Hepatocyte (in vitro differentiated cells): ENCODE data around the gene DEFB128. TPM values are rescaled to one million over a fixed set of nuclear protein-coding genes. Genes with fewer than 3 reads are reported as not detected.

Experiments
- DNase-seq: peaks from one replicate; pipeline ENCODE4 v3.0.0-alpha.2; 2016; ENCODE audit warnings: low spot score
- H2AFZ ChIP-seq: fragments of 200-600 bp; sonication (generic); 2 replicates; pipeline ENCODE4 v1.6.0; 2016; ENCODE audit warnings: antibody characterized with exemption, mild to moderate bottlenecking
- H3K27ac ChIP-seq: fragments of 200-600 bp; sonication (generic); 2 replicates; pipeline ENCODE4 v1.5.1; 2016; ENCODE audit warnings: mild to moderate bottlenecking
- H3K27me3 ChIP-seq: fragments of 200-600 bp; sonication (generic); 2 replicates; pipeline ENCODE4 v1.6.1; 2016
- H3K36me3 ChIP-seq: fragments of 200-600 bp; sonication (generic); replicated peaks from 2 replicates; pipeline ENCODE4 v1.5.1; 2016; ENCODE audit warnings: low read depth; ENCODE audit not compliant: insufficient read depth
- H3K4me1 ChIP-seq: fragments of 200-600 bp; sonication (generic); 2 replicates; pipeline ENCODE4 v1.5.1; 2016; ENCODE audit warnings: mild to moderate bottlenecking, moderate library complexity; ENCODE audit not compliant: insufficient read depth
- H3K4me2 ChIP-seq: fragments of 200-600 bp; sonication (generic); 2 replicates; pipeline ENCODE4 v1.6.0; 2016
- H3K4me3 ChIP-seq: fragments of 200-600 bp; sonication (generic); 2 replicates; pipeline ENCODE4 v1.5.1; 2016; ENCODE audit warnings: mild to moderate bottlenecking
- H3K79me2 ChIP-seq: fragments of 200-600 bp; sonication (generic); 2 replicates; pipeline ENCODE4 v1.6.0; 2017; ENCODE audit warnings: mild to moderate bottlenecking
- H3K9me2 ChIP-seq: fragments of 200-600 bp; sonication (generic); replicated peaks from 2 replicates; pipeline ENCODE4 v1.6.0; 2017; ENCODE audit warnings: mild to moderate bottlenecking; ENCODE audit not compliant: insufficient read depth
- H3K9me3 ChIP-seq: fragments of 200-600 bp; sonication (generic); 2 replicates; pipeline ENCODE4 v1.5.1; 2016; ENCODE audit warnings: low read depth, mild to moderate bottlenecking
- H4K20me1 ChIP-seq: fragments of 200-600 bp; sonication (generic); 2 replicates; pipeline ENCODE4 v1.6.0; 2016; ENCODE audit warnings: mild to moderate bottlenecking; ENCODE audit not compliant: insufficient read depth, poor library complexity, severe bottlenecking
- CTCF ChIP-seq: fragments of 200-600 bp; sonication (generic); IDR thresholded peaks from 2 replicates; pipeline ENCODE4 v1.5.1; 2016; ENCODE audit warnings: antibody characterized with exemption, mild to moderate bottlenecking; ENCODE audit not compliant: poor library complexity
- EZH2 ChIP-seq: fragments of 200-600 bp; sonication (generic); IDR thresholded peaks from 2 replicates; pipeline ENCODE4 v1.6.1; 2016; ENCODE audit warnings: antibody characterized with exemption, mild to moderate bottlenecking, borderline replicate concordance
- EZH2phosphoT487 ChIP-seq: fragments of 200-600 bp; sonication (generic); IDR thresholded peaks from one replicate; pipeline ENCODE4 v1.6.1; 2018; ENCODE audit warnings: antibody characterized with exemption, mild to moderate bottlenecking, low read depth, moderate library complexity; ENCODE audit not compliant: unreplicated experiment, severe bottlenecking
- WGBS: methylation state at CpG from one replicate; pipeline ENCODE4 v1.1.6; 2016; ENCODE audit warnings: low lambda C conversion rate; ENCODE audit errors: missing lambda C conversion rate; 5-methylcytosine and 5-hydroxymethylcytosine counted together
- polyA plus RNA-seq: library from polyadenylated mRNA; unstranded; fragments of >200 nt; fragmentation: Nextera tagmentation; extraction: Ambion mirVana; gene quantifications from 2 replicates; pipeline ENCODE4 v1.2.1, GENCODE V29; 2016
- total RNA-seq: library from RNA; depleted of rRNA; stranded (reverse); fragments of >200 nt; gene quantifications from 2 replicates; pipeline ENCODE4 v1.2.3, GENCODE V29; 2014

Gene DEFB128
- total RNA-seq (not detected in 2 replicates), polyA plus RNA-seq (not detected in 2 replicates)

- Histone ChIP-seq H3K27ac (no peak within 1 kb of the TSS), H3K27me3 (no peaks in the 10 kb centered on the region), H3K9me3 (no peaks in the 10 kb centered on the region), H3K4me3 (no peak within 1 kb of the TSS), H4K20me1 (no peaks in the 10 kb centered on the region), H3K4me2 (no peak within 1 kb of the TSS), H3K4me1 (no peaks in the 10 kb centered on the region), H2AFZ (no peak within 1 kb of the TSS), H3K79me2 (no peaks in the 10 kb centered on the region), H3K9me2 (no peaks in the 10 kb centered on the region), H3K36me3 (no peaks in the 10 kb centered on the region)
- 69% methylated on average over 7 of the region's 7 CpGs for WGBS
- TF ChIP-seq CTCF (no peak), EZH2 (no peak), EZH2phosphoT487 (no peak)
- no peak for DNase-seq
Observed at GRCh38 chr20:189611-190010, at the start of gene DEFB128. Gene DEFB128, minus strand, starts transcription at chr20:189711. Its CDS starts 88 bp downstream, at chr20:189623.

GRCh38 chr20:237929-238328 lies 48.4 kb upstream of the DEFB128 start:
- Histone ChIP-seq H3K4me2 (no peak overlapping the region), H3K9me2 (no peaks in the 10 kb centered on the region), H3K4me1 (no peaks in the 10 kb centered on the region), H3K27me3 (peaks cover 5% of the 10 kb centered on the region), H3K36me3 (no peaks in the 10 kb centered on the region), H3K9me3 (no peaks in the 10 kb centered on the region), H3K79me2 (no peaks in the 10 kb centered on the region), H2AFZ (peak overlapping the region; percentile 19), H4K20me1 (no peaks in the 10 kb centered on the region), H3K4me3 (no peak overlapping the region), H3K27ac (no peak overlapping the region)
- no peak for DNase-seq
- 77% methylated on average over 3 of the region's 3 CpGs for WGBS
- no peak for TF ChIP-seq CTCF
- no peak for TF ChIP-seq EZH2phosphoT487
- TF ChIP-seq EZH2: no peak

DNA sequence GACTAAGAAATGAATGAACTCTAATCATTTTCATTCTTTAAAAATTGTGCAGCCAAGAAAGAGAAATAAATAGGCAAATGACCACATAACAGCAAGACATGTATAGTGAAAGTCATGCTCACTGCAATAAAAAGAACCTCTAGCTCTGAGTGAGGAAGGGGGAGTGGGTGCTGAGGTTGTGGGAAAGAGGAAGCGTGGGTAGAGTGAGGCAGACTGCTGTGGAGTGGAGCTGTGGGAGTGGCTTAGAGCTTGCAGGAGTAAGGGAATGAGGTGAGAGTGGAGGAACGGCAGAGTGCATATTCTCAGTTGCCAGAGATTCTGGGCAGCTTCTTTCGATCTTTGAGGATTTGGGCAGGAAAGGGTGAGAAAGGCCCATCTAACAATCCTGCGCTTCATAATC lies 48.0 kb upstream of the DEFB128 start:
- Histone ChIP-seq H3K9me3 (no peaks in the 10 kb centered on the region), H3K4me2 (no peak overlapping the region), H3K36me3 (no peaks in the 10 kb centered on the region), H3K4me3 (no peak overlapping the region), H4K20me1 (no peaks in the 10 kb centered on the region), H3K27me3 (peaks cover 5% of the 10 kb centered on the region), H3K9me2 (no peaks in the 10 kb centered on the region), H3K79me2 (no peaks in the 10 kb centered on the region), H3K4me1 (no peaks in the 10 kb centered on the region), H3K27ac (no peak overlapping the region), H2AFZ (peak overlapping the region; percentile 19)
- TF ChIP-seq EZH2 (no peak), EZH2phosphoT487 (no peak), CTCF (no peak)
- DNase-seq: no peak
- WGBS: 56% methylated on average over 4 of the region's 4 CpGs

GRCh38 chr20:235891-236290 lies 46.4 kb upstream of the DEFB128 start:
- TF ChIP-seq CTCF (peak; percentile 28), EZH2 (no peak), EZH2phosphoT487 (no peak)
- 59% methylated on average over 1 of the region's 1 CpG for WGBS
- Histone ChIP-seq H4K20me1 (no peaks in the 10 kb centered on the region), H3K27ac (no peak overlapping the region), H3K4me3 (no peak overlapping the region), H3K79me2 (no peaks in the 10 kb centered on the region), H3K4me1 (no peaks in the 10 kb centered on the region), H2AFZ (no peak overlapping the region), H3K36me3 (no peaks in the 10 kb centered on the region), H3K27me3 (peaks cover 5% of the 10 kb centered on the region), H3K4me2 (no peak overlapping the region), H3K9me2 (no peaks in the 10 kb centered on the region), H3K9me3 (no peaks in the 10 kb centered on the region)
- DNase-seq: peak; percentile 12
